Endothelial cell of umbilical vein (primary cell): ENCODE measurements around the gene GIMAP7.

Source experiments
- TF ChIP-seq, protein P1 (sequence below), 2 donors: IDR thresholded peaks; 1 replicate in 1 of 2; 2 replicates in 1 of 2; pipeline ENCODE4 v1.5.1; 2011; ENCODE audit warnings: low read length in 2 of 2, mild to moderate bottlenecking in 2 of 2, moderate library complexity in 2 of 2, control low read depth in 1 of 2, inconsistent platforms in 1 of 2, low read depth in 1 of 2; ENCODE audit not compliant: insufficient read depth in 1 of 2; ENCODE audit errors: extremely low read depth in 1 of 2
- TF ChIP-seq, protein P2 (sequence below): IDR thresholded peaks from 2 replicates; pipeline ENCODE4 v1.6.1; 2011; ENCODE audit not compliant: insufficient read depth, insufficient read length

DNA sequence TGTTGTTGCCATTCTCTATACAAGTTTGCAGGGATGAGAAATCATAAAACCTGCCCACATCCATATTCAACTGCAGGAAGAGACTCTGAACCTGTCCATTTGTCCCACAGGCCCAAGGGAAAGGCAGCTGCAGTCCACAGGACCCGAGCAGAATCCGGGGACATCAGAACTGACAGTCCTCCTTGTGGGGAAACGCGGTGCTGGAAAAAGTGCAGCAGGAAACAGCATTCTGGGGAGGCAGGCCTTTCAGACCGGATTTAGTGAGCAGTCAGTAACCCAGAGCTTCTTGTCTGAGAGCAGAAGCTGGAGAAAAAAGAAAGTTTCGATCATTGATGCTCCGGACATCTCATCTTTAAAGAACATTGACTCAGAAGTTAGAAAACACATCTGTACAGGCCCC lies 40.8 kb upstream of the GIMAP7 start:
- TF ChIP-seq, protein P1, sequence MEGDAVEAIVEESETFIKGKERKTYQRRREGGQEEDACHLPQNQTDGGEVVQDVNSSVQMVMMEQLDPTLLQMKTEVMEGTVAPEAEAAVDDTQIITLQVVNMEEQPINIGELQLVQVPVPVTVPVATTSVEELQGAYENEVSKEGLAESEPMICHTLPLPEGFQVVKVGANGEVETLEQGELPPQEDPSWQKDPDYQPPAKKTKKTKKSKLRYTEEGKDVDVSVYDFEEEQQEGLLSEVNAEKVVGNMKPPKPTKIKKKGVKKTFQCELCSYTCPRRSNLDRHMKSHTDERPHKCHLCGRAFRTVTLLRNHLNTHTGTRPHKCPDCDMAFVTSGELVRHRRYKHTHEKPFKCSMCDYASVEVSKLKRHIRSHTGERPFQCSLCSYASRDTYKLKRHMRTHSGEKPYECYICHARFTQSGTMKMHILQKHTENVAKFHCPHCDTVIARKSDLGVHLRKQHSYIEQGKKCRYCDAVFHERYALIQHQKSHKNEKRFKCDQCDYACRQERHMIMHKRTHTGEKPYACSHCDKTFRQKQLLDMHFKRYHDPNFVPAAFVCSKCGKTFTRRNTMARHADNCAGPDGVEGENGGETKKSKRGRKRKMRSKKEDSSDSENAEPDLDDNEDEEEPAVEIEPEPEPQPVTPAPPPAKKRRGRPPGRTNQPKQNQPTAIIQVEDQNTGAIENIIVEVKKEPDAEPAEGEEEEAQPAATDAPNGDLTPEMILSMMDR (IDR thresholded peaks at IDR 0.05; ENCODE audit: extremely low read depth in 1 of 2, insufficient read depth in 1 of 2, low read depth in 1 of 2, low read length in 2 of 2), result no peak
- TF ChIP-seq, protein P2, sequence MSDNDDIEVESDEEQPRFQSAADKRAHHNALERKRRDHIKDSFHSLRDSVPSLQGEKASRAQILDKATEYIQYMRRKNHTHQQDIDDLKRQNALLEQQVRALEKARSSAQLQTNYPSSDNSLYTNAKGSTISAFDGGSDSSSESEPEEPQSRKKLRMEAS, result no peak
